HuH-7 (cell line): Measurements from ENCODE around the gene MEPE.
"Not testable (repeated sequence)": the region's sequence is repeated elsewhere in the genome, so short reads cannot be mapped to it uniquely, and the experiment has no call there.

Experiments used
- DNase-seq: peaks from one replicate; pipeline ENCODE4 v3.0.0; 2011; ENCODE audit warnings: low spot score

Gene MEPE

DNA sequence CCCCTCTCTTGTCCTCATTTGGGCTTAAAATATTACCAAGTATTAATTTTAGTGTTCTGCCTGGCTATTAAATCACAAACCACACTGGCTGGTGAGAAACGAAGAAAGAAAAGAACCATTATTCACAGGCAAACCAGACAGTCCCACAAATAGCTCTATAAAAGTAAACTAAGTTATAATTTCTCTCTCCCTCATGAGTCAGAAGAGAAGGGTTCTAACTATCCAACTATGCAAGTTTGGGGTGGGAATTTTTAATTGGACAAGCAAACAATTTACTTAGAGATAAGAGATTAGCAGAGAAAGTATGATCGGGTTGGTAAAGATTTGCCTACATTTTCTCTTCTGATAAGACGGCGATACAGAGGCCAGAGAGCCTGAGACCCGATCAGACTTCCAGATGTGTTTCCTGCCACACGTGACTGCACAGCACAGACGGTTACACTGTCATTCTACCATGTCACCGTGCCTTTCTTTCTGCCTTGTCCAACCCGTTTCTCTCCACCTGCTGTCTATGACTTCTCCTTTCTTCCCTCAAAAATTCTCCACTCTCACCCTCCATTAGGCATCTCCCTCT is 52.3 kb downstream of the MEPE start:
- DNase-seq = no peak

DNA sequence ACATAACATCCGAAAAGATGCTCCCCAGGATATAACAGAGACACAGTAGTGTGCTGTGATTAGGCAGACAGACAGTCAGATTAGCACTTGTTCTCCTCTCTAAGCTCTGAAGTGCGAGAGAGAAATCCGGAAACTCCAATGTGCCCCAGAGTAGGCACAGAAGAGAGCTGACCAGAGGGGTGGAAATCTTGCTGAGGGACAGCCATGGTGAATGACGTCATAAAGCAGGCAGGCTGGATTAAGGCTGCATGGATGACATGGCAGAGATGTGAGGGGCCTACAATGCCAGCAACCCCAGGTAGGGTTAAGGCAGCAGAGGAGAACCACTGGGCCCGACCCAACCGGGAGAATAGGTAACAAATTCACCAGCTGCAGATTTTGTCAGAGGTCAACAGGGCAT is 53.3 kb downstream of the MEPE start:
- no peak for DNase-seq

DNA sequence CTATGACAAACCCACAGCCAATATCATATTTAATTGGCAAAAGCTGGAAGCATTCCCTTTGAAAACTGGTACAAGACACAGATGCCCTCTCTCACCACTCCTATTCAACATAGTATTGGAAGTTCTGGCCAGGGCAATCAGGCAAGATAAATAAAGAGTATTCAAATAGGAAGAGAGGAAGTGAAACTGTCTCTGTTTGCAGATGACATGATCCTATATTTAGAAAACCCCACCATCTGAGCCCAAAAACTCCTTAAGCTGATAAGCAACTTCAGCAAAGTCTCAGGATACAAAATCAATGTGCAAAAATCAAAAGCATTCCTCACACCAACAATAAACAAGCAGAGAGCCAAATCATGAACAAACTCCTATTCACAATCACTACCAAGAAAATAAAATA is 58.0 kb downstream of the MEPE start:
- not testable (repeated sequence) for DNase-seq

DNA sequence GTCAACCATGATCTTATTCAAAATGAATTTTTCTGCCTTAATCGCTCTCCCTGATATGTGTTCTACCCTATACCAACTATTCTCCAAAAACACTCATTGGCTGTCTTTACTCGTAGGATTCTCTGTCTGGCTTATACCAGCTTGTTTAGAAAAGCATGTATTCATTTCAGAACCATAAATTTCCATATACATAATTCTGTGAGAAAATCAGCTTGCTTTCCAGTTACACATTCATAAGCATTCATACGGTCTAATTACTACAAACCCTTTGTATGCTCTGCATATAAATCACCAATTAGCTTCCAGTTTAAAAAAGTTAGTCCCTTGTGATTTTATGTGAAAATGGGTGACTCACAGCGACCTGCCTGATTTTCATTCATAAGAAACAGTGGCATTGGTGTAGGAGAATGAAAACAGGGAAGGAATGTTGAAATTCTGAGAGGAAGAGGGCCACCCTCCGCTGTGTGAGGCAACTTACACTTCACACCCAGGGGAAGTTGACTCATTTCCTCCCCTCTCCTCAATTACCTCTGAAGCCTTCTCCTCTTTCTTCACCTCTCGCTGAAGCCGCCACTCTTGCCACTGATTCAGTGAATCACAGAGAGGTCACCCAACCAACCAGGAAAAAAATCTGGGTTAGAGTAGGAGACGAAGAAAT is 63.3 kb downstream of the MEPE start:
- no peak for DNase-seq
